Common myeloid progenitor, CD34-positive (primary cell): ENCODE measurements around the gene ADAMTS15.

Experiments used
- CTCF ChIA-PET: fragments of 350-600 bp; sonication (Branson Sonifier 250); formaldehyde crosslinking; loops from one replicate; lab custom pipeline; 2021; ENCODE audit warnings: antibody characterized with exemption; lab: Charles Lee
- POLR2A ChIA-PET: fragments of 350-600 bp; sonication (Branson Sonifier 250); formaldehyde crosslinking; loops from one replicate; lab custom pipeline; 2021; ENCODE audit warnings: antibody characterized with exemption; lab: Charles Lee
- DNase-seq, 3 donors: peaks; one replicate each; pipeline versions ENCODE4 v3.0.0 to v3.0.0-alpha.2; 2013
- H3K27ac ChIP-seq, 2 experiments: 1 replicate in 1 of 2; 2 replicates in 1 of 2; pipeline ENCODE4 v1.7.0; 2013; ENCODE audit warnings: inconsistent platforms in 2 of 2, low read length in 2 of 2, mild to moderate bottlenecking in 2 of 2, low read depth in 1 of 2, moderate library complexity in 1 of 2; ENCODE audit not compliant: severe bottlenecking in 2 of 2, insufficient read depth in 1 of 2, poor library complexity in 1 of 2
- H3K27me3 ChIP-seq, 5 experiments: replicated peaks in 2 of 5; 1 replicate in 3 of 5; 2 replicates in 2 of 5; pipeline versions ENCODE4 v1.6.1 to v1.7.0; 2013; ENCODE audit warnings: low read length in 4 of 5, mild to moderate bottlenecking in 2 of 5, moderate library complexity in 2 of 5, inconsistent platforms in 1 of 5; ENCODE audit not compliant: insufficient read depth in 5 of 5, control insufficient read depth in 4 of 5
- H3K36me3 ChIP-seq, 4 experiments: 1 replicate in 2 of 4; 2 replicates in 2 of 4; pipeline versions ENCODE4 v1.6.1 to v1.7.0; 2013; ENCODE audit warnings: low read length in 3 of 4, control low read depth in 1 of 4, mild to moderate bottlenecking in 1 of 4; ENCODE audit not compliant: control insufficient read depth in 4 of 4, insufficient read depth in 4 of 4
- H3K4me1 ChIP-seq, 4 experiments: 1 replicate in 3 of 4; 2 replicates in 1 of 4; pipeline versions ENCODE4 v1.6.1 to v1.7.1; 2013; ENCODE audit warnings: low read length in 3 of 4, mild to moderate bottlenecking in 3 of 4, control low read depth in 1 of 4, inconsistent platforms in 1 of 4, moderate library complexity in 1 of 4; ENCODE audit not compliant: control insufficient read depth in 4 of 4, insufficient read depth in 4 of 4; ENCODE audit errors: control extremely low read depth in 1 of 4
- H3K4me3 ChIP-seq, 7 experiments: 1 replicate in 4 of 7; 2 replicates in 3 of 7; pipeline versions ENCODE4 v1.5.1 to v1.7.0; 2013; ENCODE audit warnings: mild to moderate bottlenecking in 7 of 7, low read length in 6 of 7, moderate library complexity in 6 of 7, inconsistent platforms in 2 of 7, low read depth in 2 of 7, control low read depth in 1 of 7; ENCODE audit not compliant: insufficient read depth in 4 of 7, control insufficient read depth in 1 of 7; ENCODE audit errors: extremely low read depth in 1 of 7
- H3K9me3 ChIP-seq, 5 experiments: 1 replicate in 4 of 5; 2 replicates in 1 of 5; pipeline versions ENCODE4 v1.6.1 to v1.7.1; 2013; ENCODE audit warnings: low read length in 4 of 5, mild to moderate bottlenecking in 2 of 5, inconsistent platforms in 1 of 5, low read depth in 1 of 5, moderate library complexity in 1 of 5; ENCODE audit not compliant: control insufficient read depth in 4 of 5, insufficient read depth in 2 of 5; ENCODE audit errors: control extremely low read depth in 1 of 5
- WGBS: methylation state at CpG from one replicate; pipeline ENCODE4 v1.1.5; 2013; ENCODE audit not compliant: insufficient coverage; 5-methylcytosine and 5-hydroxymethylcytosine counted together

ADAMTS15 gene

GRCh38 chr11:130409594-130410388 lies 38.7 kb upstream of the ADAMTS15 start:
- no peak for DNase-seq
- Histone ChIP-seq H3K27ac (no peak overlapping the region), H3K9me3 (no peaks in the 10 kb centered on the region), H3K27me3 (peaks cover 0 to 19% (median 4%) of the 10 kb centered on the region in 5 experiments), H3K4me1 (peaks cover 0 to 8% (median 2%) of the 10 kb centered on the region in 4 experiments), H3K36me3 (no peaks in the 10 kb centered on the region), H3K4me3 (no peak overlapping the region)
- 84% methylated on average over 4 of the region's 7 CpGs for WGBS
- ChIA-PET POLR2A (no interaction called here), CTCF (interaction anchor here (1.5 kb wide), 1 partner anchor 10 kb away, joined by 3 read pairs; no protein-coding TSS in a partner anchor)

- Histone ChIP-seq H3K4me3 (no peak overlapping the region), H3K36me3 (no peaks in the 10 kb centered on the region), H3K9me3 (no peaks in the 10 kb centered on the region), H3K4me1 (peaks cover 0 to 8% (median 2%) of the 10 kb centered on the region in 4 experiments), H3K27ac (no peak overlapping the region), H3K27me3 (peaks cover 0 to 21% (median 4%) of the 10 kb centered on the region in 5 experiments)
- POLR2A ChIA-PET, result no interaction called here
- CTCF ChIA-PET, result no interaction called here
- 94% methylated on average over 11 of the region's 11 CpGs for WGBS
- DNase-seq, result no peak
These were observed 37.2 kb upstream of the ADAMTS15 start for GRCh38 chr11:130411223-130411622.

DNA sequence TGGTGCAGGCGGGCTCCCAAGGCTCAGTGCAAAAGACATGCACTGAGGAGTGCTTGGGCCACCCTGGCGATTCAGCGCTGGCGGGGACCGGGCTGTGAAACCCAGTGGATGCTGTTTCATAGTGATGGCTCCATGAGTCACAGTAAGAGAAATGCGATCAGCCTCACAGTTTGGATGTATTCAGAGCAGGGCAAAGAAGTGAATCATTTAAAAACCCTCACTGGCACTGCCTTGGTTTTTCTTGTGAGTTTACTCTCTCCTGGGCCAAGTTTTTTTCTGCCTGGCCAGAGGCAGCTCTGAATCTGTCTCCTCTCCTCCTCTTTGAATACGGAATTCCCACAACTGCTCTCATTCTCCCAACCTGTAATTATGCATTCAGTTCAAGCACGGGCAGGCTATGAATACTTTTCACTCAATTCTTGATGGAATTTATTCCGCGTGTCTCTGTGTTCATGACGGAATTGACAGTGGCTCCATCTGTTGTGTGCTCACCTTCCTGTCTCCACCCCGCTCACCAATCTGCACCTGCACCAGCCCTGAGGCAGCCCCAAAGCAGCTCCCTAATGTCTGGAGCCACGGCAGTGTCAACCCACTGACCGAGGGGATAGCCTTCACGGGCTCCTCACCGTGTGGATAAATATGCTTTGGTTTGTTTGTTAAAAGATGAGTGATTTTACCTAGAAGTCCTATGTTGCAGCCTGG lies 34.9 kb upstream of the ADAMTS15 start:
- peaks cover 0 to 25% (median 4%) of the 10 kb centered on the region in 5 experiments for H3K27me3 ChIP-seq
- 95% methylated on average over 11 of the region's 16 CpGs for WGBS
- H3K4me1 ChIP-seq, result peaks cover 0 to 8% (median 2%) of the 10 kb centered on the region in 4 experiments
- H3K9me3 ChIP-seq, result no peaks in the 10 kb centered on the region
- H3K4me3 ChIP-seq, result no peak overlapping the region
- CTCF ChIA-PET, result no interaction called here
- POLR2A ChIA-PET, result no interaction called here
- DNase-seq, result no peak
- no peaks in the 10 kb centered on the region for H3K36me3 ChIP-seq
- no peak overlapping the region for H3K27ac ChIP-seq

DNA sequence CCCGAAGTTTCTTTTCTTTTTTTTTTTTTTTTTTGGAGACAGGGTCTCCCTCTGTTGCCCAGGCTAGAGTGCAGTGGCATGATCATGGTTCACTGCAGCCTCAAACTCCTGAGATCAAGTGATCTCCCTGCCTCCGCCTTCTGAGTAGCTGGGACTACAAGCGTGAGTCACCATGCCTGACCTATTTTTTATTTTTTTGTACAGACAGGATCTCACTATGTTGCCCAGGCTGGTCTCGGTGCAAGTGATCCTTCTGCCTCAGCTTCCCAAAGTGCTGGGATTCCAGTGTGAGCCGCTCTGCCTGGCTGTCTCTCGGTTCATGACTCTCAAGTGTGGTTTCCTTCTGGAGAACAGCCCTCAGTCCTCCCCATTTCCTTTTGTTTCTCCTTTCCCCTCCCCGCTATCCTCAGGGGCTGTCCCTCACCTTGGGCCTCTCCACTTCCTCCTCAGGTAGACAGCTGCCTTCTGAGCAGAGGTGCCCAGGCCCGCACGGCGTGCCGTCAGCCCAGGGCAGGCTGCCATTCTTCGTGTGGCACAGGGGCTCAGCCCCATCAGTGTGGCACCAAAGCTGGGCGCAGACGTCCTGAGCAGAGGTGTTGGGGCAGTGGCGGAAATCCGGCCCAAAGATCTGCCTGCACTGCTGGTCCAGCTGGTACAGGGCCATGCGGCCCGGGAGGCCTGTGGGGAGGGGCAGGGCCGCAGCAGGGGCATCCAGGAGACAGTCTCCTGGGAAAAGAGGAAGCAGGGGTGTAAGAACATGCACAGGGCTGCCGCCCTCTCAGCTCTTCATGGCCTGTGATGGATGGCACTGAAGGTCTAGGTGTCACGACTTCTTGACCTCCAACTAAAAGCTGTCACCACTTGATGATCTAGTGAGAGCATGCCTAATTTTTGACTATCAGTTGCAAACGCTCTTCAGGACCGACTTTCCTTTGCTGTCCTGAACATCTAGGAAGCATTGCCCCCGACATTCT lies 34.1 kb upstream of the ADAMTS15 start:
- Histone ChIP-seq H3K9me3 (no peaks in the 10 kb centered on the region), H3K4me1 (peaks cover 0 to 8% (median 2%) of the 10 kb centered on the region in 4 experiments), H3K36me3 (no peaks in the 10 kb centered on the region), H3K4me3 (no peak overlapping the region), H3K27me3 (peaks cover 0 to 22% (median 4%) of the 10 kb centered on the region in 5 experiments), H3K27ac (no peak overlapping the region)
- DNase-seq, result no peak
- ChIA-PET POLR2A (interaction anchor here (0.7 kb wide), 1 partner anchor 128 kb away, joined by 3 read pairs; no protein-coding TSS in a partner anchor), CTCF (interaction anchor here (0.7 kb wide), 1 partner anchor 21 kb away, joined by 3 read pairs; no protein-coding TSS in a partner anchor)
- 55% methylated on average over 17 of the region's 24 CpGs for WGBS

- ChIA-PET CTCF (interaction anchor here (1.3 kb wide), 2 partner anchors 203 to 479 kb away, joined by 3 read pairs; no protein-coding TSS in a partner anchor), POLR2A (no interaction called here)
- WGBS, result 92% methylated on average over 37 of the region's 37 CpGs
- no peak for DNase-seq
- H3K4me1 ChIP-seq, result peaks cover 0 to 8% (median 2%) of the 10 kb centered on the region in 4 experiments
- H3K4me3 ChIP-seq, result no peak overlapping the region
- H3K27me3 ChIP-seq, result peaks cover 0 to 22% (median 10%) of the 10 kb centered on the region in 5 experiments
- H3K9me3 ChIP-seq, result no peaks in the 10 kb centered on the region
- no peak overlapping the region for H3K27ac ChIP-seq
- no peaks in the 10 kb centered on the region for H3K36me3 ChIP-seq
These were observed 32.5 kb upstream of the ADAMTS15 start for GRCh38 chr11:130415731-130416529.

DNA sequence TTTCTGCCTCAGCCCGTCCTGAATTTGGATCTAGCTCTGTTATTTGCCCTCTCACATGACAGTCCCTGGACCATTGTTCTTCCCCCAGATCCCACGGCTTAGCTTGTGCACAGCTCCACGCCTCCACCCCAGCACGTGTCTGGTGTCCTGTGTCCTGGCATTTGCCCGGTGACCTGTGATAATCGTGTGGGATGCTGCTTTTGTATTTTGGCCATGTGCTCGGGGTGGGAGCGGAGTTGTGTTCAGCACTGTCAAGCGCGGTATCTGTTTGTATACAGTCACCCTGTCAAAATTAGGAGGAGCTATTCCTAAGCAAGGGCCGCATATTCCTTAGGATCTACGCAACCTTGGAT lies 31.9 kb upstream of the ADAMTS15 start:
- WGBS, result 85% methylated on average over 11 of the region's 12 CpGs
- POLR2A ChIA-PET, result no interaction called here

More for the DNA sequence above, 31.9 kb upstream of the ADAMTS15 start:
- H3K4me1 ChIP-seq, result peaks cover 0 to 8% (median 2%) of the 10 kb centered on the region in 4 experiments
- no peaks in the 10 kb centered on the region for H3K9me3 ChIP-seq
- no peaks in the 10 kb centered on the region for H3K36me3 ChIP-seq
- CTCF ChIA-PET, result interaction anchor here (1.1 to 1.3 kb wide), 3 partner anchors 204 to 478 kb away, joined by 3 to 7 read pairs (median 3); no protein-coding TSS in a partner anchor
- H3K4me3 ChIP-seq, result no peak overlapping the region
- no peak for DNase-seq
- peaks cover 0 to 20% (median 12%) of the 10 kb centered on the region in 5 experiments for H3K27me3 ChIP-seq
- H3K27ac ChIP-seq, result no peak overlapping the region
